Stimulated activated CD4-positive, alpha-beta T cell treated with anti-CD3 and anti-CD28 coated beads, Interleukin-15, amount 100 ng/mL, for 48 hours (primary cell): ENCODE results near the gene TTC38.

Source experiments
- DNase-seq, 2 donors: peaks; one replicate each; pipeline ENCODE4 v3.0.0-alpha.2; 2020; ENCODE audit warnings: low read depth in 2 of 2

Gene TTC38

DNA sequence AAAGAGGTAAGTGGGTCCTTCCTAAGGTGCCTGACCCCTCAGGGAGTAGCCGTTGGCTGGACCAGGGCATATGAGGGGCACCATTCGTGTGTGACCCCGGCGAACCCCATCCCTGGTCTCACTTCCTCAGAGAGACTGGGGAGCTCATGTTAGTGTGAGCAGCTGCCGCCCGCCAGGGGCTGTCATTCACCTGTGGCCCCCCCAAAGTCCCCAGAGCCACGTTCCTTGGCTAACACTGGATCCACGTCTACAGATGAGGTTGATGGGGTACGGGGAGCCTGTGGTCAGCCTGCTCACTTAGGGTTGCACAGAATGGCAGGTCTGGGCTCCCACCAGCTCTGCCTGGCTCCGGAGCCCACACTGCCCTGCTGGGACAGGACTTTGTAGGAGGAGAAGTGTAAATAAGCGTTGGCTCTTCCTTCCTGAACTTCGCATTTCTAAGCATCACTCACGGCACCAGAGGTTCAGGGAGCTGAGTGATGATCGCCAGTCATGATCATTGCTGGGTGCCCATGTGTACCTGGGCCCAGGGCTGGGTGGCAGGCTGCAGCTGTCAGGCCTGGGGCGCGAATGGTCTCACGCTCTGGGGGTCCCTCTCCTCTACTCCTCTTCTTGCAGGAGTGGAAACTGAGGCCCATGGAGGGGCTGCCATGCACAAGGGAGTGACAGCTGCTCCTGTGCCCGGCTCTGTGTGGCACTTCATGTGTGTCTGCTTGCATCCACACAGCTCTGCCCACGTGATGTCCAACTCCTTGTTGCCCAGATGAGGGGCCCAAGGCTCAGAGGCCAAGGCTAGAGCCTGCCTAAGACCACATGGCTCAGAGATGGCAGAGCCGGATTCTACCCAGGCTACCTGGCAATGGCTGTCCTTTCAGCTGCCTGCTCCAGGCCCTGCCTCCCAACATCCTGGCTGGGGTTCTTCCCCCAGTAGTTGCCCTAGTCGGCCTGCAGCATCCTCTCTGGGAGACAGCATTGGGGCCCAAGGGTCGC is 11.1 kb downstream of the TTC38 start:
- DNase-seq = no peak

GRCh38 chr22:46280063-46280817 is 12.4 kb downstream of the TTC38 start:
- no peak for DNase-seq

DNA sequence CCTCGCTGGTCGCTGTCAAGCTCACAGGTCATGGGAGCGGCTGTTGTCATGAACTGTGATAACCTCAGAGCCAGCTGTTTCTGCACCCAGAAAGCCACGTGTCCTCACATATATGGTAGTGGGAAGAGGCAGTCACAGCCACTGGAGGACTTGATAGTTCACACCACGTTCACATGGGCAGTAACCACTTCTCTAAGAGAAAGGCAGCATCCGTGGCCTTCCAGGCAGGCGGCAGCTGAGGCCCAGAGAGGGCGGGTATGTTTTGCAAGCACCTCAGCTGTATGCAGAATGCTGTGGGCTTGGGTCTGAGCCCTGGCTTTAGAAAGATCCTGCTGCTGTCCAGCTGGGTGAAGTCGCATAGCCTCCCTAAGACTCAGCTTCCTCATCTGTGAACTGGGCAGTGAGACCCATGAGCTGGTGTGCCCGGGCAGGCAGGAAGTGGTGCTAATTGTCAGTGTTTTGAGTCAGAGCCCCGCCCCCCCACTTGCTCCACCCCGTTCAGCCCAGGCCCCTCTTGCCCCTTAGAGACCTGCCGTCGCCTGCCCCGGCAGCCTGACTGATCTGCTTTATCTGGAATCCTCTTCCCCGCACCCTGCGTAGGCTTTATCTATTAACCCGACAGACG is 13.3 kb downstream of the TTC38 start:
- DNase-seq = no peak

GRCh38 chr22:46281866-46282678 is 14.3 kb downstream of the TTC38 start:
- no peak for DNase-seq

DNA sequence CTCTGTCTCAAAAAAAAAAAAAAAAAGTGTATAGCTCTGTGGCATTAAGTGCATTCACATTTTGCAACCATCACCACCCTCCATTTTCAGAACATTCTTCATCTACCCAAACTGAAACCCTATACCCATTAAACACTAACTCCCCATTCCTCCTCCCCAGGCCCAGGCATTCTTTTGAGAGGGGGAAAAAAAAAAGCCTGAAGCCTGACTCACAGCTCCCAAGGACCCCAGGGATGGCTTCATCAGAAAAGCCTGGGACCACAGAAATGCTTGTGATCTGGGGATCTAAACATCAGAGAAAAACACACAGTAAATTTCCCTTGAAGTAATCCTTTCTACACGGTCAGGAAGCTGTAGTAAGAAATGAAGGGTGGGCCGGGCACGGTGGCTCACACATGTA is 18.2 kb downstream of the TTC38 start:
- DNase-seq = no peak

DNA sequence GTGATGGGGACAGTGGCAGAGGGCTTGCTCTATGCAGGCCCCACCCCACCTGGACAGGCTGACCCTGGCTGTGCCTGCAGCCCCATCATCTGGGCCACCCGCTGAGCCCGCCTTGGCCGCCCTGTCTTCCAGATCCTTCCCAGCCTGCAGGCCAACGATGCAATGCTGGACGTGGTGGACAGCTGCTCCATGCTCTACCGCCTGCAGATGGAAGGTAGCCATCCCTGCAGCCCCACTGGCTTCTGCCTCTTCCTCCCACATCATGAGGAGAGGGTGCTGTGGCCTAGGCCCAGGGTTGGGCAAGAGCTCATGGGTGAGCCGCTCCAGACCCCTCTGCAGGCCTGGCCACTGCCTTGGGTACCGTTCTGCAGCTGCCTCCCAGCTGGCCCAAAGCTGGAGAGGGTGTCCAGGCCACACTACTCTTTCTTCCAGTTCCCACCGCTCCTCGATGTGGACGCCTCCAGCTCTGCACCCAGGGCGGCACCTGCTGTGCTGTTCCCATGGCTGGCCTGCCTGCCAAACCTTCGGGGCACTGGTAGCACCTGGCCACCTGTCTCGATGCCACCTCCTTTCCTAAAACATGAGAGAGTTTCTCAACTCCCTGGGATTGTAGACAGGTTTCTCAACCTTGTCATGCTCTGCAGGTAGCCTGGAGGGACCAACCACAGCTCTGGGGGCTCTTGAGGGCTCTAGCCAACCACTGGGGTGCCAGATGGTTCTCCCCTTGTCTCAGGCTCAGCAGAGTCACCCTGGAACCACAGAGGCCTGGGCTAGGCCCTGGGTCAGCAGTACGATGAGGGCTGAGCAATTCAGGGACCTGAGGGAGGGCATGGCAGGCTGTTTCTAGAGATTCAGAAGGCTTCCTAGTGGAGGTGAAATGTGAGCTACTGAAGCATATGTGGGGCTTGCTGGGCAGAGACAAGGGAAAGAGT is 19.4 kb downstream of the TTC38 start:
- no peak for DNase-seq

GRCh38 chr22:46287873-46288751 is 20.3 kb downstream of the TTC38 start:
- no peak for DNase-seq

- no peak for DNase-seq
These were observed 21.0 kb downstream of the TTC38 start for GRCh38 chr22:46288846-46289243.

DNA sequence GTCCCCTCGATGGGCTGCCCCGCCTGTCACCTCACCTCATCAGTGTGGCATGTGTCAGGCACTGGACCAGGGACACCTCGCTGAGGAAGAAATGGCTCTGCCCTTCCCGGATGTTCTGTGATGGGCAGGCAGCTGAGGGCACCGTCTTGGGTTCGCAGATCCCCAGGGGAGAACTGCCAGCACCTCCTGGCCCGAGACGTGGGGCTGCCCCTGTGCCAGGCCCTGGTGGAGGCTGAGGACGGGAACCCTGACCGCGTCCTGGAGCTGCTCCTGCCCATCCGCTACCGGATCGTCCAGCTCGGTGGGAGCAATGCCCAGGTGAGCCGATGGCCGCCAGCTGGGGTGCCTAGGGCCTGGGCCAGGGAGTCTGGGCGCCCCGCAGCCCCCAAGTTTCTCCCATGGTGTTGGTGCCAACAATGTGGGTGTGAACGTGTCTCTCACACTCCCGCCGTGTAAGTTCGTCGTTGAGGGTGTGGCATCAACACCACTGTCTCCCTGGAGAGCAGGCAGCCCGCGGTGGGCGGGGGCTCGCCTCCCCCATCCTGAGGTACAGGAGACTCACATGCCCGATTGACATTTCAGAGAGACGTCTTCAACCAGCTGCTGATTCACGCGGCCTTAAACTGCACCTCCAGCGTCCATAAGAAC is 21.6 kb downstream of the TTC38 start:
- no peak for DNase-seq

GRCh38 chr22:46290121-46290842 is 22.5 kb downstream of the TTC38 start:
- DNase-seq = no peak

- no peak for DNase-seq
These were observed 23.3 kb downstream of the TTC38 start for GRCh38 chr22:46290843-46291785.

GRCh38 chr22:46292173-46292572 is 24.4 kb downstream of the TTC38 start:
- DNase-seq = no peak

DNA sequence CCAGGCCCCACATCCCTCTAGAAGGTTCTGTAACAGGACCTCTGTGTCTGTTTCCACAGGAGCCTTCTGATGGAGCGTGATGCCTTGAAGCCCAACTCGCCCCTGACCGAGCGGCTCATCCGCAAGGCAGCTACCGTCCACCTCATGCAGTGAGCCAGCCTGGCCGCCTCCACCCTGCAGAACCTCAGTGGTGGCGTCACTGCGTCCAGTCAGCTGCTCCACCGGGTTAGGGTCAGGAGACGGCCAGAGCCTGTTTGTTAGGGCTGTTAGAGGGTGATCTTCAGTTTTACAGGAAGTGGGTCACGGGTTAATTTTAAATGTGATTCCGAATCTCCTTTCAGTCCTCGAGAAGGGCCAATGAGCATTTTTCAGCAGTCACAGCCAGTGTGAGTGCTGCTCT is 24.9 kb downstream of the TTC38 start:
- no peak for DNase-seq

- no peak for DNase-seq
These were observed 25.9 kb downstream of the TTC38 start for GRCh38 chr22:46293577-46294260.

GRCh38 chr22:46294784-46295183 is 27.0 kb downstream of the TTC38 start:
- DNase-seq = no peak

- DNase-seq = no peak
These were observed 27.6 kb downstream of the TTC38 start for GRCh38 chr22:46295277-46295971.
